Neural cell (in vitro differentiated cells): ENCODE data around the gene IRX3. TPM values are rescaled to one million over a fixed set of nuclear protein-coding genes. Genes with fewer than 3 reads are reported as not detected.

ENCODE experiments used
- H2AFZ ChIP-seq: fragments of 200-600, 300-800 bp; sonication (generic), shearing (Covaris generic); 2 replicates; pipeline ENCODE4 v1.6.0; 2014; ENCODE audit warnings: low read depth, mild to moderate bottlenecking, antibody characterized with exemption, low read length, moderate library complexity
- H3F3A ChIP-seq: fragments of 200-600 bp; shearing (Covaris generic); 2 replicates; pipeline ENCODE4 v1.6.1; 2016; ENCODE audit warnings: mild to moderate bottlenecking, moderate library complexity, mixed read lengths, antibody characterized with exemption, low read length; ENCODE audit not compliant: insufficient read depth, poor library complexity, severe bottlenecking
- H3K27ac ChIP-seq: fragments of 200-600, 300-800 bp; sonication (generic), shearing (Covaris generic); 2 replicates; pipeline ENCODE4 v1.5.1; 2014; ENCODE audit warnings: mild to moderate bottlenecking, low read length, moderate library complexity
- H3K27me3 ChIP-seq: fragments of 300-800, 200-600 bp; sonication (generic), shearing (Covaris generic); 2 replicates; pipeline ENCODE4 v1.6.0; 2014; ENCODE audit warnings: mild to moderate bottlenecking, low read depth, low read length, moderate library complexity; ENCODE audit not compliant: insufficient read depth
- H3K36me3 ChIP-seq: fragments of 300-800, 200-600 bp; sonication (generic), shearing (Covaris generic); 2 replicates; pipeline ENCODE4 v1.5.1; 2014; ENCODE audit warnings: mild to moderate bottlenecking, antibody characterized with exemption, low read length, moderate library complexity; ENCODE audit not compliant: insufficient read depth
- H3K4me2 ChIP-seq: fragments of 300-800, 200-600 bp; sonication (generic), shearing (Covaris generic); 2 replicates; pipeline ENCODE4 v1.6.0; 2014; ENCODE audit warnings: mild to moderate bottlenecking, low read length
- H3K4me3 ChIP-seq: fragments of 300-800, 200-600 bp; sonication (generic), shearing (Covaris generic); 2 replicates; pipeline ENCODE4 v1.5.1; 2014; ENCODE audit warnings: mild to moderate bottlenecking, low read length, moderate library complexity
- H3K79me2 ChIP-seq: fragments of 200-600 bp; shearing (Covaris generic); replicated peaks from 2 replicates; pipeline ENCODE4 v1.6.0; 2014; ENCODE audit warnings: mild to moderate bottlenecking, low read length, moderate library complexity; ENCODE audit not compliant: insufficient read depth
- H3K9ac ChIP-seq: fragments of 300-800, 200-600 bp; sonication (generic), shearing (Covaris generic); 2 replicates; pipeline ENCODE4 v1.6.1; 2016; ENCODE audit warnings: mild to moderate bottlenecking, low read length, mixed read lengths
- H3K9me2 ChIP-seq: fragments of 200-600 bp; shearing (Covaris generic); 2 replicates; pipeline ENCODE4 v1.6.1; 2016; ENCODE audit warnings: mild to moderate bottlenecking, low read length, mixed read lengths; ENCODE audit not compliant: insufficient read depth
- H3K9me3 ChIP-seq: fragments of 200-600, 300-800 bp; sonication (generic), shearing (Covaris generic); 2 replicates; pipeline ENCODE4 v1.6.1; 2016; ENCODE audit warnings: mild to moderate bottlenecking, mixed run types, low read length, moderate library complexity, mixed read lengths
- H4K20me1 ChIP-seq: fragments of 200-600 bp; shearing (Covaris generic); 2 replicates; pipeline ENCODE4 v1.6.1; 2016; ENCODE audit warnings: mild to moderate bottlenecking, mixed run types; ENCODE audit not compliant: insufficient read depth
- CTCF ChIP-seq: fragments of 450-650 bp; IDR thresholded peaks from 2 replicates; pipeline ENCODE4 v1.5.1; 2014; ENCODE audit warnings: antibody characterized with exemption, mild to moderate bottlenecking, moderate library complexity; ENCODE audit not compliant: poor library complexity, severe bottlenecking
- EZH2 ChIP-seq: fragments of 200-600, 300-800 bp; shearing (Covaris generic), sonication (generic); IDR thresholded peaks from 2 replicates; pipeline ENCODE4 v1.6.1; 2014; ENCODE audit warnings: antibody characterized with exemption, low read length, borderline replicate concordance, mild to moderate bottlenecking; ENCODE audit not compliant: insufficient read depth, poor library complexity, severe bottlenecking
- MXI1 ChIP-seq: fragments of 450-650 bp; conservative IDR thresholded peaks from 2 replicates; pipeline ENCODE4 v1.6.1; 2014; ENCODE audit warnings: antibody characterized with exemption, mild to moderate bottlenecking; ENCODE audit not compliant: poor library complexity, severe bottlenecking
- POLR2AphosphoS5 ChIP-seq: IDR thresholded peaks from 2 replicates; pipeline ENCODE4 v1.6.1; 2012
- RAD21 ChIP-seq: fragments of 450-650 bp; conservative IDR thresholded peaks from 2 replicates; pipeline ENCODE4 v1.6.1; 2014; ENCODE audit warnings: antibody characterized with exemption, mild to moderate bottlenecking, moderate library complexity
- REST ChIP-seq: IDR thresholded peaks from 2 replicates; pipeline ENCODE4 v1.6.1; 2012; ENCODE audit warnings: borderline replicate concordance
- SMC3 ChIP-seq: fragments of 450-650 bp; conservative IDR thresholded peaks from 2 replicates; pipeline ENCODE4 v1.6.1; 2014; ENCODE audit warnings: antibody characterized with exemption, mild to moderate bottlenecking, moderate library complexity; ENCODE audit not compliant: poor library complexity
- TAF1 ChIP-seq: IDR thresholded peaks from 2 replicates; pipeline ENCODE4 v1.6.1; 2012; ENCODE audit warnings: low read depth
- polyA plus RNA-seq: library from polyadenylated mRNA; depleted of rRNA; stranded (reverse); fragments of >200 nt; gene quantifications from 2 replicates; pipeline ENCODE4 v1.2.3, GENCODE V29; 2014

Gene IRX3
- polyA plus RNA-seq, 1 donor from 2014 or later = not detected

- no peaks in the 10 kb centered on the region for H3K36me3 ChIP-seq
- TF ChIP-seq EZH2 (peak; percentile 47), CTCF (no peak), REST (no peak), TAF1 (no peak), POLR2AphosphoS5 (peak; percentile 4), RAD21 (no peak), MXI1 (no peak), SMC3 (no peak)
- no peaks in the 10 kb centered on the region for H3F3A ChIP-seq
- no peak overlapping the region for H3K4me2 ChIP-seq
- no peaks in the 10 kb centered on the region for H3K79me2 ChIP-seq
- no peaks in the 10 kb centered on the region for H4K20me1 ChIP-seq
- H3K9me2 ChIP-seq = no peaks in the 10 kb centered on the region
- no peak overlapping the region for H2AFZ ChIP-seq
- H3K27ac ChIP-seq = no peak overlapping the region
- H3K4me3 ChIP-seq = no peak overlapping the region
- peaks cover 90% of the 10 kb centered on the region for H3K27me3 ChIP-seq
- no peaks in the 10 kb centered on the region for H3K9me3 ChIP-seq
- no peak overlapping the region for H3K9ac ChIP-seq
Observed at GRCh38 chr16:54290833-54291655, 4.5 kb upstream of the IRX3 start.

- peak; percentile 73 for TF ChIP-seq POLR2AphosphoS5
- TF ChIP-seq CTCF = peak; percentile 8
- no peak for TF ChIP-seq REST
- no peak for TF ChIP-seq RAD21
- H3K36me3 ChIP-seq = no peaks in the 10 kb centered on the region
- no peak overlapping the region for H2AFZ ChIP-seq
- no peak overlapping the region for H3K9ac ChIP-seq
- H3K4me2 ChIP-seq = no peak overlapping the region
- no peaks in the 10 kb centered on the region for H3K9me2 ChIP-seq
- no peaks in the 10 kb centered on the region for H4K20me1 ChIP-seq
- no peak overlapping the region for H3K4me3 ChIP-seq
- no peaks in the 10 kb centered on the region for H3K9me3 ChIP-seq
- no peaks in the 10 kb centered on the region for H3K79me2 ChIP-seq
- no peaks in the 10 kb centered on the region for H3F3A ChIP-seq
- H3K27me3 ChIP-seq = peaks cover 98% of the 10 kb centered on the region
- no peak overlapping the region for H3K27ac ChIP-seq
Observed at GRCh38 chr16:54289945-54290832, 3.6 kb upstream of the IRX3 start.
